Stomach (tissue), 9 donors: ENCODE data around the gene TRPC5OS. TPM values are rescaled to one million over a fixed set of nuclear protein-coding genes. Genes with fewer than 3 reads are reported as not detected.
A peak's percentile ranks its signal among the peaks of the same experiment; 100 is the strongest.

Source experiments
- DNase-seq, 2 donors: peaks; one replicate each; pipeline versions ENCODE4 v3.0.0 to v3.0.0-alpha.2; 2013 to 2019
- H3K27ac ChIP-seq, 5 donors: fragments of 200-600 bp in 4 of 5; sonication (generic) in 4 of 5; one replicate each; pipeline ENCODE4 v1.5.1; 2013 to 2019; ENCODE audit warnings: mild to moderate bottlenecking in 1 of 5, moderate library complexity in 1 of 5
- H3K27me3 ChIP-seq, 3 donors: fragments of 200-600 bp; sonication (generic); one replicate each; pipeline ENCODE4 v1.5.1; 2017 to 2019; ENCODE audit warnings: mixed run types in 1 of 3
- H3K36me3 ChIP-seq, 4 donors: fragments of 200-600 bp; sonication (generic); 1 replicate in 3 of 4; 2 replicates in 1 of 4; pipeline ENCODE4 v1.5.1; 2016 to 2019
- H3K4me1 ChIP-seq, 4 donors: fragments of 200-600 bp; sonication (generic); one replicate each; pipeline ENCODE4 v1.5.1; 2016 to 2019
- H3K4me3 ChIP-seq, 4 donors: fragments of 200-600 bp; sonication (generic) in 3 of 4; one replicate each; pipeline ENCODE4 v1.5.1; 2016 to 2019; ENCODE audit warnings: mild to moderate bottlenecking in 1 of 4
- H3K9me3 ChIP-seq, 4 donors: fragments of 200-600 bp; sonication (generic); one replicate each; pipeline ENCODE4 v1.5.1; 2016 to 2019
- CTCF ChIP-seq, 7 experiments: fragments of 450-650 bp in 4 of 7; fragments of 200-600 bp in 3 of 7; sonication (generic) in 3 of 7; IDR thresholded peaks; one replicate each; pipeline ENCODE4 v1.5.1; 2016 to 2019; ENCODE audit warnings: antibody characterized with exemption in 7 of 7, control low read depth in 2 of 7, mild to moderate bottlenecking in 1 of 7
- EP300 ChIP-seq: sonication (generic); formaldehyde crosslinking; IDR thresholded peaks from one replicate; pipeline ENCODE4 v1.6.1; 2017; ENCODE audit warnings: antibody characterized with exemption
- POLR2A ChIP-seq, 4 donors: fragments of 450-650 bp; IDR thresholded peaks; one replicate each; pipeline ENCODE4 v1.6.1; 2016; ENCODE audit warnings: antibody characterized with exemption in 4 of 4, control low read depth in 2 of 4, mild to moderate bottlenecking in 1 of 4, moderate library complexity in 1 of 4
- POLR2AphosphoS5 ChIP-seq, 3 donors: sonication (generic); formaldehyde crosslinking; IDR thresholded peaks; one replicate each; pipeline ENCODE4 v1.6.1; 2016; ENCODE audit warnings: antibody characterized with exemption in 3 of 3
- WGBS, 5 donors: extraction: QIAGEN DNeasy Blood & Tissue Kit in 3 of 5; methylation state at CpG; one replicate each; pipeline versions ENCODE4 v1.1.5 to v1.1.7; 2013 to 2018; 5-methylcytosine and 5-hydroxymethylcytosine counted together
- intact Hi-C: fragments of 100-400 bp; cut with DNase I; formaldehyde crosslinking; loops from one replicate; pipeline ENCODE4 v1.15.1; 2023; ENCODE audit warnings: low total_unique reads
- polyA plus RNA-seq, 3 donors: library from polyadenylated mRNA; stranded (reverse); fragments of 200-250 nt; gene quantifications; one replicate each; pipeline ENCODE4 v1.2.3, GENCODE V29; 2013
- total RNA-seq, 5 donors: library from RNA; depleted of rRNA; stranded (reverse); fragments of >200 nt; gene quantifications; one replicate each; pipeline versions ENCODE4 v1.1.0 to v1.2.3, GENCODE V29; 2014 to 2016
- donor health status: healthy with polysubstance abuse.
- donor health status: Bipolar disorder and iron deficiency.
- donor health status: healthy.

Gene TRPC5OS
- total and polyA plus RNA-seq, 8 donors, result not detected

DNA sequence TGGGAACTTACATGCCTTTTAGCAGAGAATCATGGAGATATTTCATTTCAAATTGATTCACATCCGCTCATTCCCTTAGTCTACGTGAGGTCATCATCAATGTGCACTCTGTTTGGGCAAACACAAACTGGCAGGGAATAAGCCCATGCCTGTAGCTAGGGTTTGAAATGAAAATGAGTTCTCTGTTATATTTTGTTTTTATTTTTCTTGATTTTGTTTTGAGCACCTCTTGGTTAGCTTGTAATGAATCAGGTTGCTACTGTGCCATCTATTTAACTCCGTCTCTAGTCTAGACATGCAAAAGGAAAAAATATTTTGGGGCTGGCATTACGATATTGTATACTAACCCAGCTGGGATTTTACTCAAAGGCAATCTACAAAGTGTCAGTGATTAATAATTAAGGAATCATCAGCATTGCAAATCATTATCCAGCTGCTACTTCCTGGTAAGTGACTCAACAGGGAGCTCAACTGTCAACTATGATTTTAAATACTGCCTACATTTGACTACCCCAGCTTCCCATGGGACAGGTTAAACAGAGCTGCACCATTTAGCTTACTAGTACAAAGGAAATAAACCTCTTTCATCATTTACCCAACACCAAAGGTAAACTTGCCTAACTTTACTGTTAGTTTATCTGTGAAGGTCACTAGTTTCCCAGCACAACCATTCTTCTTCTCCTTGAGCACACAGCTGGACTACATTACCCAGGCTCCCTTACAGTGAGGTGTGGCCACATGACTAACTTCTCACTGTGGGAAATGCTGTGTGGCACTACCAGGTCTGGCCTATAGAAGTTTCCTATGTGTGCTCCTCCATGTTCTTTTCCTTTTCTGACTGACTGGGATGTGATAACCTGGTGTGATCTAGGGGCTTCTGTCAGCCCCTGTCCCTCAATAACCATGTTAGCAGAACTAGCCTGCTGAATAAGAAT, 21.2 kb upstream of the TRPC5OS start:
- WGBS, 5 donors, result 81 to 94% (median 86%) methylated on average over 3 to 4 of the region's 4 CpGs
- H3K27ac ChIP-seq, result no peak overlapping the region
- peak in 1 of 2 donors; percentile 38 for DNase-seq
- no peaks in the 10 kb centered on the region for H3K27me3 ChIP-seq
- no peaks in the 10 kb centered on the region for H3K4me1 ChIP-seq
- no peaks in the 10 kb centered on the region for H3K9me3 ChIP-seq
- H3K36me3 ChIP-seq, result no peaks in the 10 kb centered on the region
- TF ChIP-seq CTCF (IDR thresholded peaks at IDR 0.05), result no peak
- TF ChIP-seq POLR2A (IDR thresholded peaks at IDR 0.05), result no peak
- TF ChIP-seq POLR2AphosphoS5 (IDR thresholded peaks at IDR 0.05), result no peak
- TF ChIP-seq EP300, result no peak
- intact Hi-C loops, result no loop called here
- no peak overlapping the region for H3K4me3 ChIP-seq

- WGBS, 5 donors, result 38 to 89% (median 54%) methylated on average over 1 of the region's 1 CpG
- Histone ChIP-seq H3K9me3 (no peaks in the 10 kb centered on the region), H3K4me3 (no peak overlapping the region), H3K27me3 (no peaks in the 10 kb centered on the region), H3K27ac (no peak overlapping the region), H3K36me3 (no peaks in the 10 kb centered on the region), H3K4me1 (no peaks in the 10 kb centered on the region)
- TF ChIP-seq POLR2A (IDR thresholded peaks at IDR 0.05) (no peak), POLR2AphosphoS5 (IDR thresholded peaks at IDR 0.05) (no peak), EP300 (no peak), CTCF (IDR thresholded peaks at IDR 0.05) (no peak)
- intact Hi-C loops, result no loop called here
- DNase-seq, result no peak
Measured at GRCh38 chrX:111857534-111858060, 18.4 kb upstream of the TRPC5OS start.

GRCh38 chrX:111861605-111862004, 14.4 kb upstream of the TRPC5OS start:
- no peak for DNase-seq
- no peaks in the 10 kb centered on the region for H3K9me3 ChIP-seq
- no peak overlapping the region for H3K27ac ChIP-seq
- no peak overlapping the region for H3K4me3 ChIP-seq
- TF ChIP-seq EP300 (no peak), CTCF (IDR thresholded peaks at IDR 0.05) (no peak), POLR2A (IDR thresholded peaks at IDR 0.05) (no peak), POLR2AphosphoS5 (IDR thresholded peaks at IDR 0.05) (no peak)
- peaks cover 0 to 3% (median 0%) of the 10 kb centered on the region in 3 donors for H3K27me3 ChIP-seq
- no peaks in the 10 kb centered on the region for H3K4me1 ChIP-seq
- intact Hi-C loops, result no loop called here
- WGBS, 5 donors, result 77 to 89% (median 84%) methylated on average over 5 of the region's 5 CpGs
- no peaks in the 10 kb centered on the region for H3K36me3 ChIP-seq

DNA sequence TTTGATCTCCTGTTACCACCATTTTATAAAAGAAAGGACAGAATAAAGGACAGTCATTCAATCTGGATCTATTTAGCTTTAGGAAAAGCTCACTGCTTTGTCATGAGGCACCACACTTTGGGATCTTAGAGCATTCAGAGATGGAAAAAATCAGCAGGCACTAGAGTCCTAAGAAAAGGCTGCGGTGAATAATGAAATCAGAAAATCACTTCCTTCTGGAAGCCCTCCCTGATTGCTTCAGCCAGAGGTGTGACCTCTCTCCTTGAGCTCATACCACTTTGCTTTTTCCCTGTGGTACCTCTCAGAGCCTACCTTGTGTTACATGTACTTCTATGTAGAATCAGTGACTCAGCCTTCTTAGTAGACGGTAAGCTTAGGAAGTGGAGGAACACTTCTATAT, 8.7 kb upstream of the TRPC5OS start:
- Histone ChIP-seq H3K27me3 (peaks cover 0 to 9% (median 0%) of the 10 kb centered on the region in 3 donors), H3K27ac (no peak overlapping the region), H3K36me3 (no peaks in the 10 kb centered on the region), H3K4me3 (no peak overlapping the region), H3K4me1 (peaks cover 0 to 11% (median 0%) of the 10 kb centered on the region in 4 donors), H3K9me3 (no peaks in the 10 kb centered on the region)
- WGBS, 5 donors, result 91 to 100% (median 92%) methylated on average over 2 of the region's 2 CpGs
- intact Hi-C loops, result no loop called here
- no peak for DNase-seq
- TF ChIP-seq POLR2A (IDR thresholded peaks at IDR 0.05) (no peak), POLR2AphosphoS5 (IDR thresholded peaks at IDR 0.05) (no peak), CTCF (IDR thresholded peaks at IDR 0.05) (no peak), EP300 (no peak)
